IPS-20b (cell line): ENCODE results near the gene PPIF.
"Not testable (repeated sequence)": the region's sequence is repeated elsewhere in the genome, so short reads cannot be mapped to it uniquely, and the experiment has no call there.

Source experiments
- H3K27ac ChIP-seq: one replicate; pipeline ENCODE4 v1.5.1; 2013; ENCODE audit warnings: low read length
- H3K27me3 ChIP-seq: 2 replicates; pipeline ENCODE4 v1.6.1; 2013; ENCODE audit warnings: mild to moderate bottlenecking, low read length, inconsistent platforms; ENCODE audit not compliant: insufficient read depth
- H3K36me3 ChIP-seq: 2 replicates; pipeline ENCODE4 v1.6.1; 2013; ENCODE audit warnings: low read depth, mild to moderate bottlenecking, inconsistent platforms, low read length, moderate library complexity; ENCODE audit not compliant: insufficient read depth
- H3K4me1 ChIP-seq: 2 replicates; pipeline ENCODE4 v1.6.1; 2013; ENCODE audit warnings: mild to moderate bottlenecking, control low read depth, inconsistent platforms, low read length, moderate library complexity; ENCODE audit not compliant: insufficient read depth
- H3K4me3 ChIP-seq: 2 replicates; pipeline ENCODE4 v1.5.1; 2013; ENCODE audit warnings: mild to moderate bottlenecking, low read length, inconsistent platforms
- H3K9ac ChIP-seq: 2 replicates; pipeline ENCODE4 v1.6.1; 2013; ENCODE audit warnings: low read depth, mild to moderate bottlenecking, inconsistent platforms, low read length, moderate library complexity
- H3K9me3 ChIP-seq: 2 replicates; pipeline ENCODE4 v1.6.1; 2013; ENCODE audit warnings: mild to moderate bottlenecking, low read depth, low read length, inconsistent platforms; ENCODE audit not compliant: insufficient read depth

Gene PPIF

DNA sequence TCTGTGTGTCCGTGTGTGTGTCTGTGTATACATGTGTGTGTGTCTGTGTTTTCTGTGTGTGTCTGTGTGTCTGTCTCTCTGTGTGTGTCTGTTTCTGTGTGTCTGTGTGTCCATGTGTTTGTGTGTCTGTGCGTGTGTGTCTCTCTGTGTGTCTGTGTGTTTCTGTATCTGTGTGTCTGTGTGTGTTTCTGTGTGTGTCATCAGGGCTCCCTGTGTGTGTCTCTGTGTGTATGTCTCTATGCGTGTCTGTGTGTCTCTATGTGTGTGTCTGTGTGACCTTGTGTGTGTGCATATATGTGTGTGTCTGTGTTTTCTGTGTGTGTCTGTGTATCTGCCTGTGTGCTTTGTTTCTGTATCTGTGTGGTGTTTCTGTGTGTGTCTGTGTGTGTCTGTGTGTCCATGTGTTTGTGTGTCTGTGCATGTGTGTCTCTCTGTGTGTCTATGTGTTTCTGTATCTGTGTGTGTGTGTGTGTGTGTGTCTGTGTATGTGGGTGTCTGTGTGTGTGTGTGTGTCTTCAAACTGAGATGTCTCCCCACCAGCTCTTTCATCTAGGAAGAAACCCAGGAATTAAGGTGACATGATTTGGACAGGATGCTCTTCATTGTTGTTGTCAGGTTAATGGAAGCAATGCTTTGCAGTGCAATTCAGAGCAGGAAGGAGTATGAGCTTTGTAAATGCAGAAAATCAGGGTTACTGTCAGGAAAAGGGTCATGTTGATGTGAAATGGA, 20.7 kb upstream of the PPIF start:
- Histone ChIP-seq H3K27ac (no peak overlapping the region), H3K9ac (no peak overlapping the region), H3K4me1 (no peaks in the 10 kb centered on the region), H3K4me3 (no peak overlapping the region), H3K27me3 (no peaks in the 10 kb centered on the region), H3K9me3 (no peaks in the 10 kb centered on the region), H3K36me3 (no peaks in the 10 kb centered on the region)

DNA sequence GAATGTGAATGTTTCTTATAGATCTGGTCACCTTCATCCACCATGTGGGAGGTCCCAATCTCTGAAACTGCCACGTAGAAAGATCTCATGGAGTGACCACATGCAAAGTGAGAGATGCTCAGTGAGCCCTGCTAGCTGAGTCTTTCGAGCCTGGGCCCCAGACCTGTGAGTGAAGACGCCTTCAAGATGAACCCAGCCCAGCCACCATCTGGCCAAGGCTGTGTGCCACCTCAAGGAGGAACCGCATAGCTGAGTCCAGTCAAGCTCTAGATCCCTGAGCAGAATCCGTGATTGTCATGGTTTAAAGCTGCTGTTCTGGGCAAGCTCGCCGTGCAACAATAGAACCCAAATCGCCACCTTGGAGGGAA, 20.2 kb upstream of the PPIF start:
- H3K27me3 ChIP-seq, result no peaks in the 10 kb centered on the region
- no peaks in the 10 kb centered on the region for H3K4me1 ChIP-seq
- no peak overlapping the region for H3K27ac ChIP-seq
- no peaks in the 10 kb centered on the region for H3K36me3 ChIP-seq
- H3K9ac ChIP-seq, result no peak overlapping the region
- H3K4me3 ChIP-seq, result no peak overlapping the region
- 0 out of 2 replicates have a peak, but pooled peaks cover 3% of the 10 kb centered on the region for H3K9me3 ChIP-seq

DNA sequence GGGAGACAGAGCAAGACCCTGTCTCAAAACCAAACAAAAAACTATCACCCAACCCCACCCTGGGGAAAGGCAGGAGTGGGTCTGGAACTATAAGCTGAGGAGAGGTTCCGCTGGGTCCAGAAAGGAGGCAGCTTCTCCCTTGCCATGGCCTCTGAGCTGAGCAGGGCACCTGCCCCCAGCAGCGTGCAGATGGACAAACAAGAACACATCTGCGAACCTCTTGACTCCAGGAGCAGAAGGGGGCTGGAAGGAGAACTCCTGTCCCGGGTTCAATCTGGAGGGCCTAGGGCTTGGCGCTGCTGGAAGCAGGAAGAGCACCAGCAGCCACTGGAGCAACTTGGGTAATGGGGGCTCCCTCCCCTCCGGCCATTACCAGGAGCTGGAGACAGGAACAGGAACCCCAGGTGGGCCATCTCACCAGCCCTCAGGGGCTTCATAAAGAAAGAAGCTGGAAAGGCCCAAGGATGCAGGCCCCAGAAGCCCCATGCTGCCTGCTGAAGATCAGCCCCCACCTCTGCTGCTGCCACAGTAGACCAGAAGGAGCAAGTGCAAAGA, 19.0 kb upstream of the PPIF start:
- Histone ChIP-seq H3K27me3 (no peaks in the 10 kb centered on the region), H3K36me3 (no peaks in the 10 kb centered on the region), H3K27ac (no peak overlapping the region), H3K4me3 (no peak overlapping the region), H3K4me1 (no peaks in the 10 kb centered on the region), H3K9ac (no peak overlapping the region), H3K9me3 (0 out of 2 replicates have a peak, but pooled peaks cover 5% of the 10 kb centered on the region)

- Histone ChIP-seq H3K9me3 (0 out of 2 replicates have a peak, but pooled peaks cover 5% of the 10 kb centered on the region), H3K27ac (no peak overlapping the region), H3K36me3 (no peaks in the 10 kb centered on the region), H3K9ac (no peak overlapping the region), H3K4me1 (no peaks in the 10 kb centered on the region), H3K27me3 (no peaks in the 10 kb centered on the region), H3K4me3 (no peak overlapping the region)
Observed at GRCh38 chr10:79328737-79329504, 18.3 kb upstream of the PPIF start.

DNA sequence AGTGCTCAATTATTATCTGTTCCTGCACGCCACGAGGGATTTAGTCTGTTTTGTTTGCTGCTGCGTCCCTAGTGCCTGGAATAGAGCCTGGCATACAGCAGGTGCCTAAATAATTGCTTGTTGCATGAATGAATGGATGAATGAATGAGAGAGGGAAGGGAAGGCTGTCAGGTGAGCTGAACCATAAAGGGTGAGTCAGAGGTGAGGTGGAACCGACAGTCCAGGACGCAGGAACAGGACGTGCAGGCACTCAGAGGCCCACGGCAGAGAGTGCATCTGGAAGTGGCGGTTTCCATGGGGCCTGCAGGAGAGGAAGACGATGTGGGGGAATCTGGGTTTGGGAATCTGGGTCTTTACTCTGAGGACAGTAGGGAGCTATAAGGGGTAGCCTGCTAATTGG, 17.7 kb upstream of the PPIF start:
- no peaks in the 10 kb centered on the region for H3K36me3 ChIP-seq
- no peak overlapping the region for H3K27ac ChIP-seq
- H3K9ac ChIP-seq, result no peak overlapping the region
- H3K27me3 ChIP-seq, result no peaks in the 10 kb centered on the region
- no peak overlapping the region for H3K4me3 ChIP-seq
- H3K9me3 ChIP-seq, result 0 out of 2 replicates have a peak, but pooled peaks cover 5% of the 10 kb centered on the region
- no peaks in the 10 kb centered on the region for H3K4me1 ChIP-seq

DNA sequence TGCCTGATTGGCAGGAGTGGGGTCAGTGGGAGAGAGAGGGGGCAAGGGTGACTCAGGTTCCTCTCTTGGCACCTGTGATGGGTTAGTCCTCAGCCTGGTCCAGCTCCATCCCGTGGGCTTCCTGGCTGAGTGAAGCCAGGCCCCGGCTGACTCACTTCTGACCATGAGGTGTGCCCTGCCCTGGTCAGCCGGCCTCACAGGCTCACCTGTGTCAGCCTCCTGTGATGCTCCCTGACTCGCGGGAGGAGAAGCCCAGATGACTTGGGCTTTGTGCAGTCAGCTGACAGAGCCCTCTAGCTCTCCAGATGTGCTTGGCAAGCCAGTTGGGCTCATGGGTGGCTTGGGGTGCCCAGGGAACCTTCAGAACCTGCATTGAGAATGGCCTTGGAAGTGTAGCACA, 16.0 kb upstream of the PPIF start:
- H3K36me3 ChIP-seq, result no peaks in the 10 kb centered on the region
- H3K27ac ChIP-seq, result no peak overlapping the region
- H3K4me1 ChIP-seq, result peaks cover 2% of the 10 kb centered on the region; the same call in 1 of the 2 replicates
- no peak overlapping the region for H3K9ac ChIP-seq
- no peak overlapping the region for H3K4me3 ChIP-seq
- 0 out of 2 replicates have a peak, but pooled peaks cover 5% of the 10 kb centered on the region for H3K9me3 ChIP-seq
- no peaks in the 10 kb centered on the region for H3K27me3 ChIP-seq

GRCh38 chr10:79331709-79332108, 15.6 kb upstream of the PPIF start:
- Histone ChIP-seq H3K4me1 (peaks cover 7% of the 10 kb centered on the region; the same call in 1 of the 2 replicates), H3K9me3 (0 out of 2 replicates have a peak, but pooled peaks cover 5% of the 10 kb centered on the region), H3K9ac (no peak overlapping the region), H3K27ac (no peak overlapping the region), H3K36me3 (no peaks in the 10 kb centered on the region), H3K27me3 (no peaks in the 10 kb centered on the region), H3K4me3 (no peak overlapping the region)

DNA sequence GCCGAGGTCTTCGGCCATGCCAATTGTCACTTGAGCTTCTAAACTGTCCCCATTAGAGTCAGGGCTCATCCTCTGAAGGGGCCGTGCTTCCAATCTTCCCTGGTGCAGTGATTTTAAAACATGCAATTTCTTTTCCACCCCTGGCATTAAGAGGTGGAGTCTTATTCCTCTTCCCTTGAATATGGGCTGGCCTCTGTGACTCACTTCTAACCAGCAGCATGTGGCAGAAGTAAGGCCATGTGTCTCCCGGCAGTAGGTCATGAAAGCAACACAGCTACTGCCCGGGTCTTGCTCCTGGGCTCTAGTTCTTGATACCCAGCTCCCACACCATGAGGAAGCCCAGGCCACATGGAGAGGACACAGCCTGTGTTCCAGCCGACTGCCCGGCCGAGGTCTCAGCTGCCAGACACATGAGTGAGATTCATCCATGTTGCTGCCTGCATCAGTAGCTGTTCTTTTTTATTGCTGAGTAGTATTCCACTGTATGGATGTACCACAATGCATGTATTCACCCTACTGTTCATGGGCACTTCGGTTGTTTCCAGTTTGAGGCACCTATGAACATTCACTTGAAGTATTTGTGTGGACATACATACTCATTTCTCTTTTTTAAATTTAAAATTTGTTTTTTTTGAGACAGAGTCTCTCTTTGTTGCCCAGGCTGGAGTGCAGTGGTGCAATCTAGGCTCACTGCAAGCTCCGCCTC, 14.5 kb upstream of the PPIF start:
- not testable (repeated sequence) for H3K4me1 ChIP-seq, H3K9me3 ChIP-seq, H3K4me3 ChIP-seq, H3K27me3 ChIP-seq, H3K9ac ChIP-seq, H3K27ac ChIP-seq, H3K36me3 ChIP-seq

DNA sequence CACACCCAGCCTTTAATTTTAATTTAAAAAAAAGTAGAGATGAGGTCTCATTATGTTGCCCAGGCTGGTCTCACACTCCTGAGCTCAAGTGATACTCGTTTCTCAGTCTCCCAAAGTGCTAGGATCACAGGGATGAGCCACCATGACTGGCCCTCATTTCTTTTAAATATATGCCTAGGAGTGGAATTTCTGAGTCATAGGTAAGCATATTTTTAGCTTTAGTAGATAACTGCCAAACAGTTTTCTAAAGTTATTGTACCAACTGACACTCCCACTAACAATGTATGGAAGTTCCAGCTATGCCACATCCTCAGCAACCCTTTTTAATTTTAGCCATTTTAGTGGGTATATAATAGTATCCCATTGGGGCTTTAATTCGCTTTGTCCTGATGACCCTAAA, 13.8 kb upstream of the PPIF start:
- 0 out of 2 replicates have a peak, but pooled peaks cover 5% of the 10 kb centered on the region for H3K9me3 ChIP-seq
- peaks cover 10% of the 10 kb centered on the region; the same call in 1 of the 2 replicates for H3K4me1 ChIP-seq
- H3K9ac ChIP-seq, result no peak overlapping the region
- H3K27ac ChIP-seq, result no peak overlapping the region
- H3K27me3 ChIP-seq, result no peaks in the 10 kb centered on the region
- no peaks in the 10 kb centered on the region for H3K36me3 ChIP-seq
- no peak overlapping the region for H3K4me3 ChIP-seq

DNA sequence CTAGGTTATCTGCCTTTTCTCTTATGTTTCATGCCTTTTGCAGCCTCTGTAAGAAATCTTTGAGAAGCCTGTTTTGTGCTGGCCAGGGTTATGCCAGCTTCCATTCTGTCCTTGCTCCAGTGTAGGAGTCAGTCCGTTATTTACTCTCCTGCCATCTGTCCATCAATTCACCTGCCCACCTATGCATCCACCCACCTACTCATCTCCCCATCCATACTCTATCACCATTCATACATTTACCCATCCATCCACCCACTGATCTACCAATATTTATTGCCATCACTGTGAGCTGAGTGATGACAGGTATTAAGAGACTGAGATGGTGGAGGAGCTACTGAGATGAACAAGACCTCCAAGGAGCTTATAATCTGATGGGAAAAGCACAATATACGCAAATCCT, 12.7 kb upstream of the PPIF start:
- Histone ChIP-seq H3K4me1 (peaks cover 10% of the 10 kb centered on the region; the same call in 1 of the 2 replicates), H3K4me3 (no peak overlapping the region), H3K27ac (no peak overlapping the region), H3K27me3 (no peaks in the 10 kb centered on the region), H3K9me3 (0 out of 2 replicates have a peak, but pooled peaks cover 5% of the 10 kb centered on the region), H3K36me3 (no peaks in the 10 kb centered on the region), H3K9ac (no peak overlapping the region)

- no peaks in the 10 kb centered on the region for H3K36me3 ChIP-seq
- H3K27me3 ChIP-seq, result no peaks in the 10 kb centered on the region
- no peak overlapping the region for H3K9ac ChIP-seq
- H3K27ac ChIP-seq, result no peak overlapping the region
- H3K9me3 ChIP-seq, result 0 out of 2 replicates have a peak, but pooled peaks cover 5% of the 10 kb centered on the region
- H3K4me3 ChIP-seq, result no peak overlapping the region
- peaks cover 10% of the 10 kb centered on the region; the same call in 1 of the 2 replicates for H3K4me1 ChIP-seq
Observed at GRCh38 chr10:79335094-79335469, 12.2 kb upstream of the PPIF start.
